ENCODE data around the gene GNG4.

Gene GNG4

DNA sequence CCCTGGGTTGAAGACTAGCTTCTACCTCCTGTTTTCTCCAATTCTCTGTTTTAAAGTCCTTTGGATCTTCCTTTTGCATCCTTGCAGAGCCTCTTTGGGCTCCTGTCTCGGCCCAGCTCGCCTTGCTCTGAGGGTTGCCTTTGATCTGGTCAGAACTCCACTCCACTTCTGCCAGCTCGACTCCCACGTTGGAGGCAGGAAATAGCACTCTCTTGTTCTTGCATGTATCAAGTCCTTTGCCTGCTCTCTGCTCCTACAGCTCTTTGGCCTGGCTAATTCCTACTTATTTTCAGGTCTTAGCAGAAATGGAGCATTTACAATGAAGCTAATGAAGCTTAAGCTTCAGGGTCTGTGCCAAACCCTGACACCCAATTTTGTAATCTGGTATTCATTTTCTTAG lies 124.3 kb downstream of the GNG4 start:
- DNase-seq = no peak

DNA sequence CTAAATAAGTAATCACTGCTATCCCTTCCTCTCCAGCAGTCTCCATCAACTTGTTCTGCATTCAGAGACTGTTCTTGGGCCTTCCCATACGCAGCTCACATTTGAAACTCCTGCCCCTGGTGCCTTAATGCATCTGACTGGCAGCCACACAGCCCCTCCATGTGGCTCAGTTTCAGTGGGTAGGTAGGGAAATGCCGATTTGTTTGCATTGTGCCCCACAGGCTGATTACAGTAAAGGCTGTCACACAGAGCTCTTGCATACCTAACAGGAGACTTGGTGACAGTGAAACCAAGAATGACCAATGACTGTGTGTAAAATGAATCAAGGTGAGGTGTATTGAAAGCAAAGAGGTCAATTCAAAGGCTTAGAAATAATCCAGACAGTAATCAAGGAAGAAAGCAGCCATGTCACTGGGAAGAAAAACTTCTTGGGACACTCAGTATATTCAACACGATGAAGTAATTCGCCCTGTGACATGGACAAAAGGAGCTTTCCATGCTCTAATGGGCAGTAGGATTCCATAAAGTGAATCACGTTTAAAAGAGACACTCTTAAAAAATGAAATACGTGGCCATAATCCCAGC lies 132.6 kb downstream of the GNG4 start:
- DNase-seq = peak; percentile 13

DNA sequence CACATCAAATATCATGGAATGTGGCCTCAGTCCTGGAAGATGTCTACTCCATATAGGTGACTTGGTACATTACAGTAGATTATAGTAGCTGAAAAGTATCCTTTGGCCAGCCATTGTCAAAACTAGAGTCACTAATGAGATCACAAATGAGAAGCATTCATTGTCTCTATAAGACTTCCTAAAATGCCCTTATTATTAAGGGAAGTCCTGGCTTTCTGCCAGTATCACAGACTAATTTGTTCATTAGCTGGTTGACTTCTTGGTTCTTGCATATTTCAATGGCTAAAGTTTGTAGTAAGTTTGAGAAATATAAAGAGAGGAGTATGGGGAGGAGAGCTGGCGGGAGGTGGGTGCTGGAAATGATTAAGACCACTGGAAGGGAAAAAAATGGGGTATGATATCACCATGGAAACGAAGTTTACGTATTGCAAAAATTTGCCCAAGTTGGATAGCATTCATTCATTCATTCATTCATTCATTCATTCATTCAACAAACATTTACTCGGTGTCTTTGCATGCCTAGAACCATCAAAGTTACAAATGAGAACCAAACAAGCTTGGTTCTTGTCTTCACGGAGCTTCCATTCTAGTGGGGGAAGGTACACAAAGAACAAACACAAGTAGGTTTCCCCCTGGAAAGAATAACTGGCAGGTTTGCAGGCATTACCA lies 133.6 kb downstream of the GNG4 start:
- peak; percentile 7 for DNase-seq

DNA sequence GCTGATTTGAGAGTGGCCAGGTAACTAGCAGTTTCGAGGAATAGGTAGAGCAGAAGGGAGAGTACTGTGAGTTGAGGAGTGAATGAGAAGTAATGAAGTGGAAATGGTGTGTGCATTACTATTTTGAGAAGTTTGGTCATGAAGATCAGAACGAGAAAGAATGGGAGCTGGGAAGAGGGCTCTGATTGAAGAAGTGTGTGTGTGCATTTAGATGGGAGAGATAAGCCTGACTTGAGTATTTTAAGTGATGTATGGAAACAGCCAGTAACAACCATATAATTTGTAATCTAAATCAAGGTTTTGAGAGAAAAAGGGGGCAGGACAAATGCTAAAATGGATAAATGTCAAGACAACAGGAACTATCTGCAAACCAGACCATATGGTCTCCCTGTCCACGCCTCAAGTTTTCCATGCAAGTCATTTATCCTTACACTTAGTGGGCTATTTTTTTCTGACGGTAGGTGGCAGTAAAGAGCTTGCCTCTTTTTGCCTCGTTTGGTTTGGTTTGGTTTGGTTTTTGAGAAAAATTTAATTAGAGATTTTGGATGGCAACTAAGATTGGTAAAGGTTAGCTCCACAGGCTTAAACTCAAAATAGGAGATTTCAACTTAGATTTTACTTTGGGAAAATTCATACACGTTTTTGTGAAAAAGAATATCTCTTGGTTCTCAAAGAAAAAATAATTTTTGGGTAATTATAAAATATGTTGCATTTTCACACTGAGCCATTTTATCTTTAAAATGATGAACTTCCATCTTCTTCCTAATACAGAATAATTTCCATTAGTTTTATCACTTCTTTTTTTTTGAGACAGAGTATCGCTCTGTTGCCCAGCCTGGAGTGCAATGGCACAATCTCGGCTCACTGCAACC lies 135.9 kb downstream of the GNG4 start:
- peak; percentile 58 for DNase-seq

DNA sequence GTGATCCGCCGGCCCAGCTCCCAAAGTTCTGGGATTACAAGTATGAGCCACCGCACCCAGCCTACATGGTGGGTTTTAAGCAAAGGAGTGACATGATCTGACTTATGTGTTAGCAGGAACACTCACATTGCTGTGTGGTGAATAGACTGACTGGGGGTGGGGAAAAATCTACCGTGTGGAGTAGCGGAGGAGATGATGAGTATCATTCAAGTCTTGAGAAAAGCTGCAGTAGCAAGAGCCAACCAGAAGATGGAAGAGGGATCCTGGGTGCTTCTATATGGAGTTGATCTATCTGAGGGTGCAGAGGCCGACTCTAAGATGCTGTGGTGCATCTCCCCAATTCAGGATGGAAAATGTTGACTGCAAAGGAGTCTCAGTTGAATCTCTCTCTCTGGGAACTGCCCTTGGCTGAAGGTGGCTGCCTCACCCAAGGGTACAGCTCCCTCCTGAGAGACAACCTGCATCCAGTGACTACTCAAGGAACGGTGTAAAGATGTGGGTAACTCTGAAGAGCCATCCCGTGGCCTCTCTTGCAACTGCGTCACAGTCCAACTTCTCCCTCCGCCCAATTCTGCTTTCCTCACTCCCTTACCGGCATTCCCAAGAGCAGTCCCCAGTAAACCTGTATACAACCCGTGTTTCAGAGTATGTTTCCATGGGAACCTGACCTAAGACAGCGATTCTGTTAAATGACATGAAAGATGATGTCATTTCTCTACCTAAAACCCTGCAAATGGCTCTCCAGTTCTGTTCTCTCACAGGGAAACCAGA lies 137.9 kb downstream of the GNG4 start:
- no peak for DNase-seq

DNA sequence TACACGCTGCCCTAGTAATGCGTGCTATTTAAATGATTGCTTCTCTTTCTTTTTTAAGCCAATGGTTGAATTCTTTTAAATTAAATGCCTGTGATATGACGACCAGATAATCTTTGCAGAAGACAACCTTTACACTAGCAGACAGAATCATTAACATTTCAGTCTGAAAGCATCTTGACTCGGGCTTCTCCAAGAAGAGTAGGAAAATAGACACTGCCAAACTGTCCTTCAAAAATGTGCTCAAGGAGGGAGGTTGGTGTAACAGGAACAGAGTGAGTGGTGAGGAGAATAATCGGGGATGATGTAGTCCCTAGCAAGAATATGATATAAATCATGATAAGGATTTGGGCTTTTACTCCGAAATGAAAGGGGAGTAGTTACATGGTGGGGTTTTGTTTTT lies 138.8 kb downstream of the GNG4 start:
- DNase-seq = no peak

DNA sequence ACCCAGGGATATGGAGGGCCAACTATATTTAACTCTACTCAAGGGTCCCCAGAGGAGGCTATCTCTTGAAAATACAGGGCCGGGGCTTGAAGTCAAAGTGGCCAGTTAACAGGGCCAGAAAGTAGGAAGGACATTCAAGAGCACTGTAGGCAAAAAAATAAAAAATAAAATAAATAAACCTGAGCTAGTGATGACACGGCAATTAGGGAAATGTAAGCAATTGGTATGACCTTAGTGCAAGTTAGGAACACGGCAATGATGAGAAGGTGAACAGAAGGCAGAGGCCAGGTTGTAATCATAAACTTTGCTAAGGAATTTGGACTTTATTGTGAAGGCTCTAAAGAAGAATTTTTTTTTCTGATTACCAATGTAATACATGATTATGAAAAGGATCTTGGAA lies 142.0 kb downstream of the GNG4 start:
- no peak for DNase-seq

DNA sequence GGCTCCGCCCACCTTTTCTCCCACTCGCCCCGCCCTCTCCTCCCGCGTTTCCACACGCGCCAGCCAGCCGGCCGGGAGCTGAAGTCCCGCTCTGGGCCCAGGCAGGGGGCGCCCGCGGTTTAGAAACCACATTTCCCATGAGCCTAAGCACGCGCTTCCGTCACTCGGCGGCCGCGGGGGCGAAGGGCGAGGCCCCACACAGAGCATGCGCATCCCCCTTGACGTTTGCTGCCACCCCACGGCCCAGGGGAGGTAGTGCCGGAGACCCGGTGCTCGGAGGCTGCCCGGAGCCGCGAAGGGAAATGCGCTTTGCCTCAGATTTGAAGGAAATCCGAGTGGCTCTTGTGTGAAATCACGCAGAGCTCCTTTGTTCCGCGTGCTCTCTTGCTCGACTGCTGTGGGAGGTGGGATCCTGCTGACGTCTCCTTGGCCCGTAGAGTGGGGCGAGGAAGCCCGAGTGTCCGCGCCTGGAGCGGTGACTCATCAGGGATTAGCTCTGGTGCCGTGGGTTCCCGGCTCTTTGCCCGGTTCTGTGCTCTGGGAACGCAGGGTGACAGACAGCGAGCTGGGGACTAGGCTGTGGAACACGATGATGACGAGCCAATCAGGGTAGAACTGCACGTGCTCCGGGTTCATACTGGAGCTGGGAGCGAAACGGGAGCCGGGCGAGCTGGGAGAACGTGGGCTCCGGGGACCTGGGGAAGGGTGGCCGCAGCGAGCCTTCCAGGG lies 144.9 kb downstream of the GNG4 start:
- DNase-seq = peak; percentile 99

DNA sequence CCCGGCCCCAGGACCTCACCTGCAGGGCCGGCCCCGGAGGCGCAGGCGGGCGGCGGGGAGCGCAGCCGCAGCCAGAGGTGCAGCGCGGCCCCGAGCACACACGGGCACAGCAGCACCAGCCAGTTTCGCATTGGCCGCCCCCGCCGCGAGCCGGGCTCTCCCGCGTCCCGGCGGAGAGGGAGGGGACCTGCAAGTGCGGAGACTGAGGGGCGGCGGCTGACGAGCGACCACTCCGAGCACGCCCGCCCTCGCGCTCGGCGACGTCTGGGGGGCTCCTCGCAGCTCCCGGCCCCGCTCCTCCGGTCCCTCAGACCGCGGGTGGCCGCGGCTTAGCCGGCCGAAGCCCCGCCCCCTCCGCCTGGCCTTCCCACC lies 145.5 kb downstream of the GNG4 start, which contains the start of gene B3GALNT2:
Gene B3GALNT2 (minus strand): TSS at position 331 of the 372 bp plus-strand sequence. CDS start 200 bp downstream, at position 131.
- no peak for DNase-seq

DNA sequence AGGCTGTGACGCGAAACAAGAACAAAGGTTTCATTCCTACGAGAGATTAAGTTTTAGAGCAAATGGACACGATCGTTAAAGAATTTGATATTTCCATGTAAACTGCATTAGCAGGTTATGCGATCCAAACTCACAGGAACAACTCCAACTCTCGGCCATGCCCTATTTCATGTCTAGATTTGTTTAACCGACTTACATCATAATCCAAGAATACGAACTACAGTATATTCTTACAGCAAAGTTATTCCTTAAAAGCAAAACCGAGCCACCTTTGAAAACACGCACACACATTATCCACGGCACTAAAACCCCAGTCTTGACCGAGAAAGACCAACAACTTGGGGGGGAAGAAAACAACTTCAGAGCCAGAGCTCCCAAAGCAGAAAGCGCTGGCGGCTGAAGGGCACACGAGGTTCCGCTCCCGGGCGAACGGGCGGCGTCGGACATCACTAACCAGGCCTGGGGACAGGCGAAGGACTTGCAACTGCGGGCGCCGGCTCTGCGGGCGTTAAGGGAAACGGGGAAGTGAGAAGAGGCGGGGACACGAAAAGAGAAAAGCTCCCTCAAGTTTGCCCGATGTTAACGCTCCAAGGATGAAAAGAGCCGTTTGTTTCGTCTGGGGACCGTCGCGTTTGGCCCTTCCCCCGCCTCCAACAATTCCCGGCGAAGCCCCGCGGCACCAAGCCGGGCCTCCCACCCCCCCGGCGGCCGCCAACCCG lies 146.0 kb downstream of the GNG4 start:
- DNase-seq = peak; percentile 79

DNA sequence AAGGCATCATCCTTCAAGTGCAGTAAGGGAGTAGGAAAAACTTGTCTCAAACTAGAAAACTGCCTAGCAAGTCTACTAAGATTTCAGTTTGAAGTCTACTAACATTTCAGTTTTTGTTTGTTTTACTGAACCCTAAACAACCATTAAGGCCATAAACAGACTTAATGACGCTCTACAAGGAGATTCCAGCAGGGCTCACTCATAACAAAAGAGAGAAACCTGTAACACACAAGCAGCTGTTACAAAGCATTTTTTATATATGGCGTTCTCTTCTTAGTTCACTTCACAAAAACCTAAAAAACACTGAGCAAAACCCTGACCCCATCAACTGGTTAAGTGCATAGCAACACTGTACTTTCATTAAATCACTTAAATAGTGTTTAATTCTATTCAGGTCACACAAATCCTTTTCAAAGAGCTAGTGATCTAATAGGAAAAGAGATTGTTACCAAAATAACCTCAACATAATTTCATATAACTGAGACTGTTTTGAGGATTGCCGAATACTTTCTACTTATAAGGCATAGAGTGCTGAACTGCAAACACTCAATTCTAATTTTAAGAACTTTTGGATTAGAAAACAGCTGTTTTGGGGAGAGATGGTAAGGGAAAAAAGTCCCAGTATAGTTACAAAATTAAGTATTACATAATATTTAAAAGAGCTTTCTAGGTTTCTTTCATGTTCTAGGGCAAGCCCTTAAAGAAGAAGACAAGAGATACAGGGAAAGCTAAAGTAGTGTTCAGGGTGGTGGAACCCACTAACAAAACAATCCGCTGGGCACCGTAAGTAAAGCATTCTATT lies 146.8 kb downstream of the GNG4 start:
- peak; percentile 18 for DNase-seq

DNA sequence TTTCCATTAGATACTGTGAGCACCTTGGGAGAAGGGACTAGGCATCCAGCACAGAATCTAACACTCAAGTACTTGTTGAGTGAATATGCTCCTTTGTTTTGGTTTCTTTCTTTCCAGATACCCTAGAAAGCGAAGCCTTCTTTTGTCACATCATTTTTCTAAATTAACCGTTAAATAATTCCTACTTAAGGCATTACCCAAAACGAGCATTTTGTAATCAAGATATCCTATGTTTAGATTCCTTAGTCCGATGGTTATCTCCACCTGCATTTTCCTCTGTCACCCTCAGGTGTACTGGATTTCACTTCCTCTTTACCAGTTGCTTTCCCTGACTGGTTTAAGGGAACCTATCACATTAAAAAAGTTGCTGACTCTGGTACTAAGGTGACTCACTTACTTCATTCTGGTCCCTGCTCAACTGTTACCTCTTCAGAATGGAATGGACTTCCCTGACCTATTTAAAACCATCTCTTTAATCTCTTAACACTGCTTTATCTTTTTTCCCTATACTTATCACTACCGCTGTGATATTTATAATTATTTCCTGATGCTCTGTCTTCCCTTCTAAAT lies 148.5 kb downstream of the GNG4 start:
- no peak for DNase-seq
